GM12875 (cell line): ENCODE results near the gene RNFT1.
"Not testable (repeated sequence)": the region's sequence is repeated elsewhere in the genome, so short reads cannot be mapped to it uniquely, and the experiment has no call there.

Experiments
- H3K4me3 ChIP-seq: one replicate; pipeline ENCODE4 v1.5.1; 2011; ENCODE audit warnings: low read depth, low read length, control low read depth
- TF ChIP-seq, protein P1 (sequence below): IDR thresholded peaks from 2 replicates; pipeline ENCODE4 v1.5.1; 2011; ENCODE audit warnings: low read depth, mild to moderate bottlenecking, control low read depth, inconsistent platforms, low read length, moderate library complexity, borderline replicate concordance; ENCODE audit not compliant: insufficient read depth

Gene RNFT1

DNA sequence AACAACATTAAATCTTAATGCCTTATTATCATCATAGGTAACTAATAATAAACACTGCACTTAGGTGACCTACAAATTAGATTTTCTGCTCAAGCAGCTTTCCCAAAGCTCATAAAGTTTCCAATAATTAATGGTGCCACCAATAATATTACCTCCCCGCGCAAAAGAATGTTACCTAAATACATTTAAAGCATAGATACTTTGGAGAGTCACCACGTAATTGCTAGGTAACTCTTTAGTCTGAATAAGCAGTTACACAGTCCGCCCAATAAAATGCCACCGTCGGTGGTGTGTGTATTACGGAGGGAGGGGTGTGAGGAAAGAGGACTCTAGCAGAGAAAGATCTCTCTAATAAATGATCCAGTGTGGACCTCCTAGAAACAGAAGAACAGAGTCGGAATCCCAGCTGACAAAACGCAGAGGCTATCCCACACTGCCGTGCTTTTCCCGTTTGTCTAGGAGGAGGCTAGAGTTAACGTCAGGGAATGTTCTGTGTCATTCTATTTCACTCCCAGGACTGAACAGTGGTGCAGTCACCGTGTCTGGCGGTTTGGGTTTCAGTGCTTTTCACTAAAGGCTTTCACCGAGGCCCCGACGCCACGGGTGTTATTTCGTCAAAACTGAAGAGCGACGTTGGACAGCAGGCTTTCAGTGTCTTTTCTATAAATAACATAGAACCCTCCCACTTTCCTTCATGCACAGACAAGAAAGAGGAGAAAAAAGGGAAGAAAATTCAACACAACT, 630 bp downstream of the RNFT1 start:
- peak overlapping the region; percentile 67 for H3K4me3 ChIP-seq
- TF ChIP-seq, protein P1, sequence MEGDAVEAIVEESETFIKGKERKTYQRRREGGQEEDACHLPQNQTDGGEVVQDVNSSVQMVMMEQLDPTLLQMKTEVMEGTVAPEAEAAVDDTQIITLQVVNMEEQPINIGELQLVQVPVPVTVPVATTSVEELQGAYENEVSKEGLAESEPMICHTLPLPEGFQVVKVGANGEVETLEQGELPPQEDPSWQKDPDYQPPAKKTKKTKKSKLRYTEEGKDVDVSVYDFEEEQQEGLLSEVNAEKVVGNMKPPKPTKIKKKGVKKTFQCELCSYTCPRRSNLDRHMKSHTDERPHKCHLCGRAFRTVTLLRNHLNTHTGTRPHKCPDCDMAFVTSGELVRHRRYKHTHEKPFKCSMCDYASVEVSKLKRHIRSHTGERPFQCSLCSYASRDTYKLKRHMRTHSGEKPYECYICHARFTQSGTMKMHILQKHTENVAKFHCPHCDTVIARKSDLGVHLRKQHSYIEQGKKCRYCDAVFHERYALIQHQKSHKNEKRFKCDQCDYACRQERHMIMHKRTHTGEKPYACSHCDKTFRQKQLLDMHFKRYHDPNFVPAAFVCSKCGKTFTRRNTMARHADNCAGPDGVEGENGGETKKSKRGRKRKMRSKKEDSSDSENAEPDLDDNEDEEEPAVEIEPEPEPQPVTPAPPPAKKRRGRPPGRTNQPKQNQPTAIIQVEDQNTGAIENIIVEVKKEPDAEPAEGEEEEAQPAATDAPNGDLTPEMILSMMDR: no peak

DNA sequence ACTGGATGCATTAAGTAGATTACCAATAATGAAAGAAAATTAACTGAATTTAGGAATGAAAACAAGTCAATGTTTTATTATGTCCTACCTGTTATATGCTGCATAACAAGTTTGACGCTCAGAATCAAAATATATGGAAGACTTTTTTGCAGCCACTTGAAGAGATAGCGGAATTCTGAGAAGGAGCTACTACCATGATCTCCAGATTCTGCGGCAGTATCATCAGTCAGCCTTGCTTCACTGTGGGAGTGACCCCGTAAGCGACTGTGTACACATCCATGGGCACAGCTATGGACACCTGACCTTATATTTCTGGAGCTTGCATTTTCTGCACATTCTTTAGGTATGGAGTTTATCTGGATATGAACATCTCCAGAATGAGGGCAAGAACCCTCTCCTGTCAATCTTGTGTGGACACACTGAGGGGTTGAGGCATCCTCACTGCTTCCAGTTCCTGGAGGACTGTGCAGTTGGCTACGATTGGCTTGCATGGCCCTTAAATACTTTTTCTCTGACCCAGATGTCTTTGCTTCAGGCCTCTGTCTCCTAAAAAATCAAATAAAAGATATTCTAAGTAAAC, 1.7 kb downstream of the RNFT1 start:
- TF ChIP-seq, protein P1: no peak
- no peak overlapping the region for H3K4me3 ChIP-seq

DNA sequence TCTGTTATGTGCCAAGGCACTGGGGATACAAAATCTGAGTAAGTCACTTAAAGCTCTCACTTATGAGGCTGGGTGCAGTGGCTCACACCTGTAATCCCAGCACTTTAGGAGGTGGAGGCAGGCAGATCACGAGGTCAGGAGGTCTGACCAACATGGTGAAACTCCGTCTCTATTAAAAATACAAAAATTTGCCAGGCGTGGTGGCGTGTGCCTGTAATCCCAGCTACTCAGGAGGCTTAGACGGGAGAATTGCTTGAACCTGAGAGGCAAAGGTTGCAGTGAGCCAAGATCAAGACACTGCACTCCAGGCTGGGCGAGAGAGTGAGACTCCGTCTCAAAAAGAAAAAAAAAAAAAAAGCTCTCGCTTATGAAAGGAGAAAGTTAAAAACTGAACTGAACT, 5.0 kb downstream of the RNFT1 start:
- not testable (repeated sequence) for H3K4me3 ChIP-seq

DNA sequence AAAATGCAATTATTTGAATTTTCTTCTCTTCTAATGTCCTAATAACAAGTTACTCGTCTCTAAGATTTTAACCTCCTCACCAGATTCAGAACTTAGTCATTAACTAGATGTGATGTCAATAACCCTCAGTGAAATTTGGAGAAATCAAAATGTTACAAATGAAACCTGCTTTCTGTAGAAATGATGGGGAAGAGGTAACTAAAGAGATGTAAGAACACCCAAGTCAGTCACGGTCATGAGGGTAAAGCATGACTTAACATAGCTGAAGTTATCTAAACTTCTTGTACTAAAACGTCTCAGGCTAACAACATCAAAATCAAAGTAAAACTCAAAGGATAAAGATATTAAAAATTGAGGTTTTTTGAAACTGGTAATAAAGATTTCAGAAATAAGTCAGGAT, 9.7 kb downstream of the RNFT1 start:
- no peak overlapping the region for H3K4me3 ChIP-seq
- TF ChIP-seq, protein P1: no peak

DNA sequence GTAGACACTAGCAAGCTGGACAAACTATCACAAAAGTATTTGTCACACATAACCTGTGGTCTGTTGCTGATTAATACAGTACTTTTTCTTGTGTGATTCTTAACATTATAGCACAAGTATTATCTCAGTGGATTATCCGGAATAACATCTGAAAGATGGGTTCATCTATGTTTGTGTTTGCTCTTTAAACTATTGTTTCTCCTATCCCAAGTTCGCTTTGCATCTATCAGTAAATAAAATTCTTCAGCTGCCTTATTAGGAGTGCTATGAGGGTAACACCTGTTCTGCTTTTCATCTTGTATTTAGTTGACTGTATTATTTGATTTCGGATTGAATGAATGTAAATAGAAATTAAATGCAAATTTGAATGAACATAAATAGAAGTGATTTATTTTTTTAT, 14.5 kb downstream of the RNFT1 start:
- no peak overlapping the region for H3K4me3 ChIP-seq
- TF ChIP-seq, protein P1: no peak

DNA sequence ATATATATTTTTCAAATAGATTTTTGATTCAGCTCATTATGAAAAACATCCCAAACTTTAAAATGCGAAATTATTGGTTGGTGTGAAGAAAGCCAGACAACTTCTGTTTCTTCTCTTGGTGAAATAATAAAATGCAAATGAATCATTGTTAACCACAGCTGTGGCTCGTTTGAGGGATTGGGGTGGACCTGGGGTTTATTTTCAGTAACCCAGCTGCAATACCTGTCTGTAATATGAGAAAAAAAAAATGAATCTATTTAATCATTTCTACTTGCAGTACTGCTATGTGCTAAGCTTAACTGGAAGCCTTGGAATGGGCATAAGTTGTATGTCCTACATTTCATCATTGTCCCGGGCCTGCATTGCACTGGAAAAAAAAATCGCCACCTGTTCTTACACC, 17.2 kb downstream of the RNFT1 start:
- not testable (repeated sequence) for H3K4me3 ChIP-seq

DNA sequence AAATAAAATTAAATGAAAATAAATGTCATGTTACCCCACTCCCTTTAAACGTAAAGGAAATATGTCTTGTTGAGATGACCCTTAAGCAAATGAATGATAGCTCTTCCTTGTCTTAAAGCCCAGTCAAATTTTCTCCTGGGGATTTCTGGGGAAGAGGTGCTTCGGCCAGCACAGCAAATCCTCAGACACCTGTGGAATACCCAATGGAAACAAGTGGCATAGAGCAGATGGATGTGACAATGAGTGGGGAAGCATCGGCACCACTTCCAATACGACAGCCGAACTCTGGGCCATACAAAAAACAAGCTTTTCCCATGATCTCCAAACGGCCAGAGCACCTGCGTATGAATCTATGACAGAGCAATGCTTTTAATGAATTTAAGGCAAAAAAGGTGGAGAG, 18.1 kb downstream of the RNFT1 start:
- not testable (repeated sequence) for H3K4me3 ChIP-seq

DNA sequence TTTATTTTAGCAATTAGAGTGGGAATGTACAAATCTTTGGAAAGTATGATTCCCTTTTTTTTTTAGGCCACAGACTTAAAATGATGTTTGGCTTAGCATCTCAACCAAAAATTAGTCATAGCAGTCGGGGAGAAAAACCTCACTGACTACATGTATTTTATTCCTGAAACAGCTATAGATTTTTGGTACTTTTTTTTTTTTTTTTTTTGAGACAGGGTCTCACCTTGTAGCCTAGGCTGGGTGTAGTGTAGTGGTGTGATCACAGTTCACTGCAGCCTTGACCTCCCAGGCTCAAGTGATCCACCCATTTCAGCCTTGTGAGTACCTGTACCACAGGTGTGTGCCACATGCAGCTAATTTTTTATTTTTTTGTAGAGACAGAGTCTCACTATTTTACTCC, 23.4 kb downstream of the RNFT1 start:
- TF ChIP-seq, protein P1: no peak
- no peak overlapping the region for H3K4me3 ChIP-seq

DNA sequence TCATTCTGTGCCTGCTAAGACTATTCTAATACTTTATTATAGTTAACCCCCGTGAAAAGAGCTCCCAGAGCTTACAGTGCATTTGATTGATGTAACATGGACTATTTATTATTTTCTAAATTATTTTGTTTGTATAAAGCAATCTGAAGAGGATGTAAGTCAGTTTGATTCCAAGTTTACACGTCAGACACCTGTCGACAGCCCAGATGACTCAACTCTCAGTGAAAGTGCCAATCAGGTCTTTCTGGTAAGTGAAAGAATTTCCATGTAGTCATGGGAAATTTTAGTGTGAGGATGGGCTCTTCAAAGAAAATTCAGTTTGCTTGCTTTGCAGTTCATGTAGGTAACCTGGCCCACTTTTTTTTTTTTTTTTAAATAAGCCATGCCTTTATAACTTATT, 23.8 kb downstream of the RNFT1 start:
- not testable (repeated sequence) for H3K4me3 ChIP-seq

DNA sequence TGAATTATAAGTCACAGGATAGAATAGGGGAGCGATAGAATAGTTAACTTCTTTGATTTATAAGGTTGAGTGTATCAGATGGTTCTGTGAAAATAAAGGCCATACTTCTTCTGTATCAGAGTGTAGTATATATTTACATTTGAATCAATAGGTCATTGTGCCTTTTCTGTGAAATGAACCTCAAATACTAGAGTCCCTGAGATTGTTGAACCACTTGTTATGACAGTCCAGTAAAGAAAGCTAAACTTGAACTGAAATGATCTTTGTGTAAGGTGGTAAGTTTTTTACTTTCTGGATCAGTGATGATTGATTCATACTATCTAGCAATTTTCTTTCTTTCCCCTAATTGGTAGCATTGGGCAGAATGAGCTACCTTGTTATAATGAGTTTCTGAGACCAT, 31.2 kb downstream of the RNFT1 start:
- not testable (repeated sequence) for H3K4me3 ChIP-seq

DNA sequence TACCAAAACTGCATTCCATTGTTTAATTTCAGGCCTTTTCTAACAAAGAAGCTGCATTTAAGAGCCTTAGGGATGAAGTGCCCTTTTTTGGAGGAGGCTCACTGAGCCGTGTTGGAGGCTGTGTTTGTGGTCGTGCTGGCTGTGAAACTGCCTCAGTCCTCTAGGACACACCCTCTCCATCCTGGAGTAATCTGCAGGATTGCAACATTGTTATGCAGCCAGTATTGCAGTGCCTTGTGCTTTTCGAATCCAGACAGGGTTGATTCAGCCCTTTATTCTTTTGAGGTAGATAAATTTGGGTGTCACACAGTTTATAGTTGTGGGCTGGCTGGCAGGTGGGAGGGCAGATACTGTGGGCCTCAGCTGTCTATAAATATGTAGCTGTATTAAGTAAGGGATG, 33.8 kb downstream of the RNFT1 start:
- not testable (repeated sequence) for H3K4me3 ChIP-seq

DNA sequence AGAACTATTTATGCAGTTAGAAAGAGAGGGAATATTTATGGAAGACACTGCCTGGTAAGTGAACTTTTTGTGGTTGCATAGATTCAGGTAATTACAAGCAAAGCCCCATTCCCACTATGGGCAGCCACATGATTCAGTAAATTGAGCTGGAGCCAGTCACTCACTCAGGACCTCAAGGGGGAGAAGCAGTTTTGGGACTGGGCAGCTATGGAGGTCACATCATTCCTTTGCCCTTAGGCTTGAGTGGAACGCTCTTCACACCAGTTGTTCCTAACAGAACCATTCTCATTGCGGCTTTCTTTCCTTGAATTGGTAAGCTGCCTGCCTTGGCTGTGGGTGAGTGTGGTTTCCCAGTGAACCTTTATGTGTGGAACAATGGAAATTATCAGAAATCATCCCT, 34.4 kb downstream of the RNFT1 start:
- H3K4me3 ChIP-seq: not testable (repeated sequence)

DNA sequence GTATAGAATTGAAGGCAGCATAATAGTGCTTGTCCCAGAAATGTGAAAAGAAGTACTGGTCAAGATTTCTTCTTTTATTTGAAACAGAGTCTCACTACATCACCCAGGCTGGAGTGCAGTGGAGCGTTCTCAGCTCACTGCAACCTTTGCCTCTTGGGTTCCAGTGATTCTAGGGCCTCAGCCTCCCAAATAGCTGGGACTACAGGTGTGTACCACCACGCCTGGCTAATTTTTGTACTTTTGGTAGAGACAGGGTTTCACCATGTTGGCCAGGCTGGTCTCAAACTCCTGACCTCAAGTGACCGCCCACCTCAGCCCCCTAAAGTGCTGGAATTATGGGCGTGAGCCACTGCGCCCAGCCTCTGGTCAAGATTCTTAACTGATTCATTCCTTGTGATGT, 43.9 kb downstream of the RNFT1 start:
- H3K4me3 ChIP-seq: not testable (repeated sequence)
